Chondrocyte (in vitro differentiated cells): Measurements from ENCODE around the gene TGM5. TPM values are rescaled to one million over a fixed set of nuclear protein-coding genes. Genes with fewer than 3 reads are reported as not detected.

Experiments used
- total RNA-seq: library from RNA; stranded (reverse); gene quantifications from 3 replicates; pipeline ENCODE4 v1.2.1, GENCODE V29; 2021

The TGM5 gene
- total RNA-seq, 1 donor from 2014 or later = not detected

Other genes starting within 250 kb of the TGM5 start
- 22.3 to 27.9 TPM (median 24.3 TPM) in 3 replicates for gene UBR1, start 160.9 kb downstream of the TGM5 start, total RNA-seq
- gene TMEM62, start 133.3 kb downstream of the TGM5 start, total RNA-seq = 8.3 to 11.0 TPM (median 10.2 TPM) in 3 replicates
- 31.2 to 40.1 TPM (median 37.9 TPM) in 3 replicates for gene CCNDBP1, start 81.5 kb downstream of the TGM5 start, total RNA-seq
- not detected in 3 replicates for gene EPB42, start 45.9 kb downstream of the TGM5 start, total RNA-seq
- gene TGM7, start 35.3 kb upstream of the TGM5 start, total RNA-seq = not detected in 3 replicates
- 7.1 to 8.4 TPM (median 7.4 TPM) in 3 replicates for gene LCMT2, start 63.6 kb upstream of the TGM5 start, total RNA-seq
- 18.9 to 22.3 TPM (median 19.7 TPM) in 3 replicates for gene ZSCAN29, start 104.1 kb upstream of the TGM5 start, total RNA-seq
- gene TUBGCP4, start 104.2 kb upstream of the TGM5 start, total RNA-seq = 11.1 to 16.1 TPM (median 11.7 TPM) in 3 replicates
- gene TP53BP1, start 226.2 kb upstream of the TGM5 start, total RNA-seq = 44.8 to 71.1 TPM (median 45.6 TPM) in 3 replicates